ENCODE measurements around the gene AGMO. TPM values are rescaled to one million over a fixed set of nuclear protein-coding genes. Genes with fewer than 3 reads are reported as not detected.

AGMO gene
- polyA plus RNA-seq, 2 of the 4 experiments (the other 2 are of a cell fraction), result 2.6 to 7.9 TPM

DNA sequence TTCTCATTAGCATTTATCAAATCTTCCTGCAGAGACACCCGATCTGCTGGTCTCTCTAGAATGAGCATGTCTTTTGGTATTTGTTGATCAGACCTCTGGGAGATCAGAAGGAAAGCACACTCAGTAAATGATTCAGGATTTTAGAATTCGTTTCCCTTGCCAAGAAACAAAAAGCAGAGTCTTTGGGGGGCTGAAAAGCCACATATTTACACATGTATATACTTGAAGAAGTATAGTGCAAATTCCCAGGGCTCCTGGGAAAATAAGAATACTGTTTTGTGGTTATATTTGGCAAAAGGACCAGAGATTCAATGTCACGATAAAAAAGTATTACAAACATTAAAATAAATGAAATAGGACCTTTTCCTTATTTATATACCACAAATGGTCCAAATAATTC lies 100.2 kb downstream of the AGMO start:
- H3K27ac ChIP-seq, result no peak overlapping the region
- ChIA-PET POLR2A (no interaction called here), CTCF (no interaction called here)

DNA sequence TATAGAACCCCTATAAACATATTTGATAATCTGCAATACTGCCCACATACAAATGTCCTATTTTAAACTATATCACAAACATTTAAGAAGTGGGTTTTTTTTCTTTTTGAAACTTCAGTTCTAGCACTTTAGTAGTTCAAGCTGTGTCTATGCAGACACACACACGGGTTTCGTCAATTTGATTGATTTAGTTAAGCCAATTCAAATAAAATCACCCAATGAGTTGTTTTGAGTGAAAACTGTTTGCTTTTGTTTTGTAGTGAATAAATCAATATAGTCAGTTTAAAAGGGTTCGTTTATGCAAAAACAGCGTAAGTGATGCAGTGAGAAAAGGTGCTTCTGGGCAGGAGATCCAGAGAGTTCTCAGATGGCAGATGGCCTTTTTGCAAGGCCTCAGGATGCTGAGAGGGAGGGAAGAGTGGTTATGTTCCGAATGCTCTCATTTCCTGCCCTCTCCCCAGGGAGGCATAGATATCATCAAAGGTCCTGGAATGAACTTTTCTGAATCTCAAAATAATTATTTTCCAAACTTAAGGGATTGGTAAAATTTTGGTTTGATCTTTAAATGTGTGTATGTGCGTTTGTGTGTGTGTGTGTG lies 102.7 kb downstream of the AGMO start:
- Histone ChIP-seq H3K27ac (no peak overlapping the region), H3K4me3 (no peak overlapping the region), H3K4me1 (no peaks in the 10 kb centered on the region), H3K4me2 (no peak overlapping the region), H3K9me3 (no peaks in the 10 kb centered on the region)
- CTCF ChIA-PET, result no interaction called here
- no peak for TF ChIP-seq PHF8 (IDR thresholded peaks at IDR 0.05; ENCODE audit: borderline replicate concordance, low read depth)
- no peak for TF ChIP-seq ZNF302 (CRISPR knock-in tag; IDR thresholded peaks at IDR 0.05)
- TF ChIP-seq, protein P1, sequence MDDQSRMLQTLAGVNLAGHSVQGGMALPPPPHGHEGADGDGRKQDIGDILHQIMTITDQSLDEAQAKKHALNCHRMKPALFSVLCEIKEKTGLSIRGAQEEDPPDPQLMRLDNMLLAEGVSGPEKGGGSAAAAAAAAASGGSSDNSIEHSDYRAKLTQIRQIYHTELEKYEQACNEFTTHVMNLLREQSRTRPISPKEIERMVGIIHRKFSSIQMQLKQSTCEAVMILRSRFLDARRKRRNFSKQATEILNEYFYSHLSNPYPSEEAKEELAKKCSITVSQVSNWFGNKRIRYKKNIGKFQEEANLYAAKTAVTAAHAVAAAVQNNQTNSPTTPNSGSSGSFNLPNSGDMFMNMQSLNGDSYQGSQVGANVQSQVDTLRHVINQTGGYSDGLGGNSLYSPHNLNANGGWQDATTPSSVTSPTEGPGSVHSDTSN (IDR thresholded peaks at IDR 0.05), result no peak
- TF ChIP-seq BHLHE40 (IDR thresholded peaks at IDR 0.05; ENCODE audit: low read depth, low read length), result no peak
- TF ChIP-seq, protein P2, sequence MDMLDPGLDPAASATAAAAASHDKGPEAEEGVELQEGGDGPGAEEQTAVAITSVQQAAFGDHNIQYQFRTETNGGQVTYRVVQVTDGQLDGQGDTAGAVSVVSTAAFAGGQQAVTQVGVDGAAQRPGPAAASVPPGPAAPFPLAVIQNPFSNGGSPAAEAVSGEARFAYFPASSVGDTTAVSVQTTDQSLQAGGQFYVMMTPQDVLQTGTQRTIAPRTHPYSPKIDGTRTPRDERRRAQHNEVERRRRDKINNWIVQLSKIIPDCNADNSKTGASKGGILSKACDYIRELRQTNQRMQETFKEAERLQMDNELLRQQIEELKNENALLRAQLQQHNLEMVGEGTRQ (IDR thresholded peaks at IDR 0.05), result no peak
- no peak for TF ChIP-seq CBX2 (IDR thresholded peaks at IDR 0.05; ENCODE audit: borderline replicate concordance, low read depth)
- no peak for TF ChIP-seq ESRRA (IDR thresholded peaks at IDR 0.05; ENCODE audit: borderline replicate concordance, low read length)
- TF ChIP-seq, protein P3, sequence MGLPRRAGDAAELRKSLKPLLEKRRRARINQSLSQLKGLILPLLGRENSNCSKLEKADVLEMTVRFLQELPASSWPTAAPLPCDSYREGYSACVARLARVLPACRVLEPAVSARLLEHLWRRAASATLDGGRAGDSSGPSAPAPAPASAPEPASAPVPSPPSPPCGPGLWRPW (IDR thresholded peaks at IDR 0.05), result no peak
- TF ChIP-seq CBX8 (IDR thresholded peaks at IDR 0.05), result no peak
- TF ChIP-seq, protein P4, sequence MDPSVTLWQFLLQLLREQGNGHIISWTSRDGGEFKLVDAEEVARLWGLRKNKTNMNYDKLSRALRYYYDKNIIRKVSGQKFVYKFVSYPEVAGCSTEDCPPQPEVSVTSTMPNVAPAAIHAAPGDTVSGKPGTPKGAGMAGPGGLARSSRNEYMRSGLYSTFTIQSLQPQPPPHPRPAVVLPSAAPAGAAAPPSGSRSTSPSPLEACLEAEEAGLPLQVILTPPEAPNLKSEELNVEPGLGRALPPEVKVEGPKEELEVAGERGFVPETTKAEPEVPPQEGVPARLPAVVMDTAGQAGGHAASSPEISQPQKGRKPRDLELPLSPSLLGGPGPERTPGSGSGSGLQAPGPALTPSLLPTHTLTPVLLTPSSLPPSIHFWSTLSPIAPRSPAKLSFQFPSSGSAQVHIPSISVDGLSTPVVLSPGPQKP (IDR thresholded peaks at IDR 0.05; ENCODE audit: low read depth, low read length), result no peak
- no peak for TF ChIP-seq POLR2A (IDR thresholded peaks at IDR 0.05; ENCODE audit: low read length)
- TF ChIP-seq TFCP2L1 (CRISPR knock-in tag; IDR thresholded peaks at IDR 0.05), result no peak
- no peak for TF ChIP-seq RFX5 (IDR thresholded peaks at IDR 0.05)
- TF ChIP-seq KDM1A (IDR thresholded peaks at IDR 0.05; ENCODE audit: low read depth), result no peak
- TF ChIP-seq SREBF2 (IDR thresholded peaks at IDR 0.05), result no peak
- no peak for TF ChIP-seq JUNB (IDR thresholded peaks at IDR 0.05)
- no peak for ATAC-seq
- DNase-seq (ENCODE audit: low read depth in 1 of 2, low spot score in 1 of 2), result no peak
- POLR2A ChIA-PET, result no interaction called here
- FAIRE-seq, result no peak
- whole genome bisulfite sequencing (ENCODE audit: missing lambda C conversion rate), result 51% methylated on average over 6 of the region's 6 CpGs

More for the DNA sequence above, 100.2 kb downstream of the AGMO start:
- Histone ChIP-seq H3K4me3 (no peak overlapping the region), H3K4me2 (peak overlapping the region; percentile 22; the same call in 2 of the 3 replicates), H3K4me1 (no peaks in the 10 kb centered on the region), H3K9me3 (no peaks in the 10 kb centered on the region)
- DNase-seq (ENCODE audit: low read depth in 1 of 2, low spot score in 1 of 2), result peak in 1 of 2 experiments; percentile 9
- 3% methylated on average over 3 of the region's 3 CpGs for WGBS (ENCODE audit: missing lambda C conversion rate)
- peak; percentile 34 to 56; a peak in 2 of 6 replicates for ATAC-seq
- no peak for TF ChIP-seq ZNF302 (CRISPR knock-in tag; IDR thresholded peaks at IDR 0.05)
- FAIRE-seq, result no peak

DNA sequence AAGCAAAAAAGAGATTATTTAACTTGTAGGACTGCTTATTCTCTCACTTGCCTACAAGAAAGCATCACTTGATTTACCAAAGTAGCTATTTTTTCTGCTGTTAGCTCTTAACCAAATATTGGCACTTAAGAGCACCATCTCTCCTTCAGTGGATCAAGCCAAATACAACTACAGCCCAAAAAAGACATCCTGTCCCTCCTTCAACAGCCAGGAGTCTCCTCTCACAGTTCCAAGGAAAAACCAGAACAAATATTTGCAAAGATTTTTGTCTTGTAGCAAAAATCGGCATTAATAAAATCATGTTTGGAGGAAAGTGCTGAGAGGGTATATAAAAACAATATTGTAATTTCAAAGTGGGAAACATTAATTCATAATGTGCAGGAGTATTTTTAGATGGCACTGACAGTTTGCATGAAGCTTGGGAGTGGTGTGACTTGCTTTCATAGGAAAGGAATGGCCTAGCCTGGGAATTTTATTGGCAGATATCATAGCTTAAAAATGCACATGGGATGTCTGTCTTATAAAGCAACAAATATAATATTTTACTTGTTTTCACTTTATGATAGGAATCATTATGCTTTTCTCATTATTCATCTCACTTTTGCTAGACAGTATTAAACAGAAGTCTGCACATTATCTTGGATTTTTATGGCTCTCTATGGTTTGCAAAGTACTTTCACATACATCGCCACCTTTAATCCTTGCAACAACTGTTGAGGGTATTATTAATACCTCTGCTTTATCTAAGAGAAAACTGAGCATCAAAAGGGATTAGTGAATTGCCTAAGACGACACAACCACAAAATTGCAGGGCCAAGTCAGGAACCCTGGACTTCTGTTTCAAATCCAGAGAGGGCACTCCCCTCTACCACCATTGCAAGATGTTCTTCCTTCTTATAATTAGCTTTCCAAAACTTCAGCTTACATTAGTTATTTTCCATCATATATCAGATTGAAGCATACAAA lies 103.5 kb downstream of the AGMO start:
- no peak for DNase-seq (ENCODE audit: low read depth in 1 of 2, low spot score in 1 of 2)
- Histone ChIP-seq H3K4me3 (no peak overlapping the region), H3K27ac (no peak overlapping the region), H3K4me2 (no peak overlapping the region), H3K4me1 (no peaks in the 10 kb centered on the region), H3K9me3 (no peaks in the 10 kb centered on the region)
- FAIRE-seq, result no peak
- POLR2A ChIA-PET, result no interaction called here
- CTCF ChIA-PET, result no interaction called here
- WGBS (ENCODE audit: missing lambda C conversion rate), result 27% methylated on average over 3 of the region's 3 CpGs
- no peak for ATAC-seq
- TF ChIP-seq NFE2L2 (conservative IDR thresholded peaks at IDR 0.05; ENCODE audit: low read length), result no peak
- TF ChIP-seq, protein P5, sequence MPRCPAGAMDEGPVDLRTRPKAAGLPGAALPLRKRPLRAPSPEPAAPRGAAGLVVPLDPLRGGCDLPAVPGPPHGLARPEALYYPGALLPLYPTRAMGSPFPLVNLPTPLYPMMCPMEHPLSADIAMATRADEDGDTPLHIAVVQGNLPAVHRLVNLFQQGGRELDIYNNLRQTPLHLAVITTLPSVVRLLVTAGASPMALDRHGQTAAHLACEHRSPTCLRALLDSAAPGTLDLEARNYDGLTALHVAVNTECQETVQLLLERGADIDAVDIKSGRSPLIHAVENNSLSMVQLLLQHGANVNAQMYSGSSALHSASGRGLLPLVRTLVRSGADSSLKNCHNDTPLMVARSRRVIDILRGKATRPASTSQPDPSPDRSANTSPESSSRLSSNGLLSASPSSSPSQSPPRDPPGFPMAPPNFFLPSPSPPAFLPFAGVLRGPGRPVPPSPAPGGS (IDR thresholded peaks at IDR 0.05), result no peak
- TF ChIP-seq, protein P6, sequence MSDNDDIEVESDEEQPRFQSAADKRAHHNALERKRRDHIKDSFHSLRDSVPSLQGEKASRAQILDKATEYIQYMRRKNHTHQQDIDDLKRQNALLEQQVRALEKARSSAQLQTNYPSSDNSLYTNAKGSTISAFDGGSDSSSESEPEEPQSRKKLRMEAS (IDR thresholded peaks at IDR 0.05), result no peak
- no peak for TF ChIP-seq EHF (CRISPR knock-in tag; IDR thresholded peaks at IDR 0.05)
- TF ChIP-seq SREBF2 (IDR thresholded peaks at IDR 0.05), result no peak
- TF ChIP-seq, protein P7, sequence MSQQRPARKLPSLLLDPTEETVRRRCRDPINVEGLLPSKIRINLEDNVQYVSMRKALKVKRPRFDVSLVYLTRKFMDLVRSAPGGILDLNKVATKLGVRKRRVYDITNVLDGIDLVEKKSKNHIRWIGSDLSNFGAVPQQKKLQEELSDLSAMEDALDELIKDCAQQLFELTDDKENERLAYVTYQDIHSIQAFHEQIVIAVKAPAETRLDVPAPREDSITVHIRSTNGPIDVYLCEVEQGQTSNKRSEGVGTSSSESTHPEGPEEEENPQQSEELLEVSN (IDR thresholded peaks at IDR 0.05; ENCODE audit: borderline replicate concordance, low read depth), result no peak
- no peak for TF ChIP-seq NR3C1 (IDR thresholded peaks at IDR 0.05)
- TF ChIP-seq CHD2 (IDR thresholded peaks at IDR 0.05; ENCODE audit: low read length, partially characterized antibody), result no peak
